GM21717 (cell line): ENCODE data around the gene ABCC1.
"Not testable (repeated sequence)": the region's sequence is repeated elsewhere in the genome, so short reads cannot be mapped to it uniquely, and the experiment has no call there.

Experiments used
- ATAC-seq: cut with Tn5 transposase; IDR thresholded peaks from one replicate; pipeline ENCODE4 v1.9.1; 2021; ENCODE audit warnings: mild to moderate bottlenecking, moderate library complexity; ENCODE audit not compliant: unreplicated experiment

The ABCC1 gene

DNA sequence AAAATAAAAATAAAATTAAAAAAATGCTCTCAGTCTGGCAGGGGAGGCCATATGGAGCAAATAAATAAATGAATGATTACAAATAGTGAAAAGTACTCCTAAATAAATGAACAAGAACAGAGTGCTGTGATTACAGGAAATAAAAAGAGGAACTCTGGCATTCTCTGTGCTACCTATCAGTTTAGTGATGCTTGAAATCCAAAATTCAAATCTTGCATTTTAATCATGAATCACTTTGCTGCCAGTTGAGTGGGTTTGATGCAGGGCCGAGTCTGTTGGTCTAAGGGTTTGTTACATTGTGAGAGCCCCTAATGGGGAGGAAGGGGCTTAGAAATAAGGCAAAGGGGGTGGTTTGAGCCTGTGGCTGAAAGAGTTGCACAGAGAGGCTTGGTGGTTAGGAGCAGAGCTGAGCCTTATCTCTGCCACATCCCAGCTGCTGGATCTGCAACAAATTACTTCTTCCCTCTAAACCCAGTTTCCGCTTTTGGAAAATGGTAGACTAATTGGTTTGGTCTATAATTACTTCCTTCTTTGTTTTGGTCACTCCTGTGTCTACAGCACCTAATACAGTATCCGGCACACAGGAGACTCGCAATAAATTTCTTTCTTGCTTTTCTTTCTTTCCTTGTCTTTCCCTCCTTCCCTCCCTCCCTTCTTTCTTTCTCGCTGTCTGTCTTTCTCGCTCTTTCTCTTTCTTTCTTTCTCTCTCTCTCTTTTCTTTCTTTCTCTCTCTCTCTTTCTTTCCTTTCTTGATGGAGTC, 6.3 kb upstream of the ABCC1 start:
- no peak for ATAC-seq

DNA sequence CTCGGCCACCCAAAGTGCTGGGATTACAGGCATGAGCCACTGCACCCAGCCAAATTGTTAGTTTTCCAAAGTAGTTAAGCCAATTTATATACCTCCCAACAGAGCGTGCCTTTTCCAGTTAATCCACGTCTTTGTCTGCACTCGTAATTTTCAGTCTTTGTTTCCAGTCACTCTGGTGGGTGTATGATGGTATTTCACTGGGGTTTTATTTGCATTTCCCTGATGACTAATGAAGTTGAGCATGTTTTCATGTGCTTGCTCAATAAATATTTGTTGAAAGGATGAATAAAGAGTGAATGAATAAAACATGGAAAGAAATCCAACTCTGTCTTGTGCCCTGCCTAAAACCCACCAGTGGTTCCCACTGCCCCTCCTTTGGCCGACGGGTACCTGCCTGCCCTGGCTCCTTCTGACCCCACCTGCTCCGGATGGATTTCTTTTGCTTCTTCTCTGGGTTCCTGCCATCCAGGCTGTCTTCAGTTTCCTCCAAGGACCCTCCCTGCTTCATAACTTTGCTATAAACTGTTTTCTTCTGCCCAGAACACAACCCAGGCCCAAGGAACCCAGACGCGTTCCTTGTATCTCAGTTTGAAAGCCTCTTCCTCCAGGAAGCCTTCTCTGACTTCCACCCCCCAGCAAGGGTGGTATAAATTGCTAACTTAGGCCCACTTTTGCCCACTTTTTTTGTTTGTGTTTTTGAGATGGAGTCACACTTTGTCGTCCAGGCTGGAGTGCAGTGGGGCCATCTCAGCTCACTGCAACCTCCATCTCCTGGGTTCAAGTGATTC, 3.0 kb upstream of the ABCC1 start:
- no peak for ATAC-seq

DNA sequence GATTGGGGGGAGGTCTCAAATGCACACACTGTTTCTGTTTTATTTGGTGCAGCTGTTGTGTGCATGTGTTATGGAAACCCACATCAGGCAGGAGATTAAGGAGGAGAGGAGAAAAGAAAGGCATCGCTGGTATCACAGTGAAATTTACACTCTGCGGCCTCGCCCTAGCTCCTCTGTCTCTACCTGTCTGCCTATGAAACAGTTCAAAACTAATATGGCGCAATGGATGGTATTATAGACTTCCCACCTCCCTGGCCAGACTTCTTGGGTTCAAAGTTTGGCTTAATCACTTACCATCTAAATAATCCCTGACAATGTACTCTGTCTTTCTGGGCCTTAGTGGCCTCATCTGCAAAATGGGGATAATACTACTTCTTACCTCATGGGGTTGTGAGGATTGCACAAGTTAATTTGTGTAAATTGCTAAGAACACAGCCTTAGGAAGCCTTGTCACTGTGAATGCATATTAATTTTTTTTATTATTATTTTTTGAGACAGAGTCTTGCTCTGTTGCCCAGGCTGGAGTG, 1.4 kb upstream of the ABCC1 start:
- ATAC-seq: no peak

DNA sequence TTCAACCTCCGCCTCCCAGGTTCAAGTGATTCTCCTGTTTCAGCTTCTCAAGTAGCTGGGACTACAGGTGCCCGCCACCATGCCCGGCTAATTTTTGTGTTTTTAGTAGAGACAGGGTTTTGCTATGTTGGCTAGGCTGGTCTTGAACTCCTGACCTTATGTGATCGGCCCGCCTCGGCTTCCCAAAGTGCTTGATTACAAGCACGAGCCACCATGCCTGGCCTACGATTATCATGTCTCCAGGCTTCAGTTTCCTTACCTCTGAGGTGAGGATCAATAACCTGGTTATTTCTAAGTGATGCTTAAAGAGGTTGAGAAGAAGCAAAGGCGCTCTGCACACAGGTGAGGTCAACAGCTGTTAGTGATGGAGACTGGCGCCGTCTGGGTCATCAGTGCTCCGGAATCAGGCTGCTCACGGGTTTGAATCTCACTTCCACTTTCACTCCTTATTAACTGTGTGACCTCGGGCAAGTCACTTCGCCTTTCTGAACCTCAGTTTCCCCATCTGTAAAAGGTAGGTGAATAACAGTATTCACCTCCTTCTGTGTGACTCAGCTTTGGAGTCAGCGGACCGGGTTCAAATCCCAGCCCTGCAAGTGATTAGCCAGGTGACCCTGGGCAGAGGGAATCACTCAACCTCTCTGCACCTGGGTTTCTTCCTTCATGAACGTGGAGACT, 745 bp upstream of the ABCC1 start:
- ATAC-seq: no peak

DNA sequence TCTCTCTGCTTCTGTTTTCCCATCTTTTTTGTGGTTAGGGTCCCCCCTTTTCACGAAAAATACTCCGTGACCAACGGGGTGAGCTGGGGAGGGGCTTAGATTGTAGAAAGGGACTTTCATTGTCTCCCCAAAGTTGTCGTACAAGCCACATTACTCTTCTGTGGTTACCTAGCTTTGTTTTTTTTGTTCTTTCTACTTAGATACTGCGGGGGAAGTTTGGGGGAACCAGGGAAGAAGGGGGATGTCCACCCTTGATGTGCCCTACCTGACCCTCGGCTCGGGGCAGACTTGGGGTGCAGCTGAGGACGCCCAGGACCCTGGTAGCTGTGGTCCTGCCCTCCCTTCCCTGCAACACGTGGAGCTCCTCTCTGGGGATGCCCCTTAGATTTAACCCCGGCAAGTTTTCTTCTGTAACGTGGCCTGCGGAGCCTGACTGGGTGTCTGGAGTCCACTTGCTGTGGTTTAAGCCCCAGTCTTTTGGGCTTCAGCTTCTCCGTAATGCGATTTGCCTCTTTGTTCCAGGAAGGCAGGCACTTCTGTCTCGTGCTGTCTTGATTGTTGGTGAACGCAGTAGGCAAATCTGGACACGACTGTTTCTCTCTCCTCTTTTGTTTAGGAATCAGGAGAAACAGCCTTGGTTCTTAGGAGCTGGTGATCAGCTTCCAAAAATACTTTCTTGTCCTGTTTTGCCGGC, 892 bp downstream of the ABCC1 start:
- no peak for ATAC-seq

DNA sequence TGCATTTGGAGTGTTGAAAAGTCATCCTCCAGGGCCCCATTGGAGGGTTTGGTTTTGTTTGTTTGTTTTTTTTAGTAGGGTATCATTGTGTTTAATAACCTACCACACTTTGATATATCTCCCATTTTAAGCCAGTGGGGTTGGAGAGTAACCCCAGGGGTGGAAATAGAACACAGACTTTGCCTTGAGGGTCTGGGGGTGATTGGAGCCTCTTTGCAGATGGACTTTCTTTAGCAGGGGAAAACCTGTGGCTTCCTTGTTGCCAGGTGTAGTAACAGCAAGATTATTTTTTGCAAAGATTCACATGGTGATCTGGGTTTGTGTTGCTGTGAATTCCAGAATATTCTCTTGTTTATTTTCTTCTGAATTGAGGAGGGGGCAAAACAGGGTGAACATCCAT, 1.5 kb downstream of the ABCC1 start:
- ATAC-seq: no peak

DNA sequence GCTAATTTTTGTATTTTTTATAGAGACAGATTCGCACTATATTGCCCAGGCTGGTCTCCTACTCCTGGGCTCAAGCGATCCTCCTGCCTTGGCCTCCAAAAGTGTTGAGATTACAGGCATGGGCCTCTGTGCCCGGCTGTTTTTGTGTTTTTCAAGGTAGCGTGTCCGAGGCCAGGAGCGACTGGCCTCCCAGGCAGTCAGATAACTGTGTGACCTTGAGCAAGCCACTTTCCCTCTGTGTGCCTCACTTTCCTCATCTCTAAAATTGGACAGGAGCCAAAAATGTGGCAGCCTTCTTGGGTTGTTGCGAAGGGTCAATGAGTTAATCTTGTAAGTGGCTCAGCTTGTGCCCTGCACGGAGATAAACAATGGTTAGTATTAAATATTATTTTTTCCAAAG, 2.4 kb downstream of the ABCC1 start:
- ATAC-seq: no peak

DNA sequence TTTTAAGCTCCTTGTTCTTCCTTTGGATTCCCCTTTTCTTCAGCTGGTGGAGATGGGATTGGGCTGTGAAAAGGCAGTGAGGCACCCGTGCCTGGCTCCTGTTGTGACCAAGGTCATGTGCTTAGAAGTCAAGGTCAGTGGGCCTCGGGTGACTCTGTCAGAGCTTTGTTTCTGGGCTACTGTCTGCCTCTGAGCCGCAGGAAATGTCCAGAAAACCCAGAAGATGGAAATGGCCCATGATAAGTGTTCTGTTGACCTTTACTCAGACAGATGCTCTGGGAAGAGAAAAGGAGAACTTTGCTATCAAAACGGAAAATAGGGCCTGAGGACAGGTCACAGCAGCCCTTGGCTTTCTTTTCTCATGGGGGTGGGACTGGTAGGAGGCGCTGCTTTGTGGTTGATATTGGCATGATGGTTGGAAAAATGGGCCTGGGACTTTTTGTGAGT, 2.9 kb downstream of the ABCC1 start:
- ATAC-seq: no peak

DNA sequence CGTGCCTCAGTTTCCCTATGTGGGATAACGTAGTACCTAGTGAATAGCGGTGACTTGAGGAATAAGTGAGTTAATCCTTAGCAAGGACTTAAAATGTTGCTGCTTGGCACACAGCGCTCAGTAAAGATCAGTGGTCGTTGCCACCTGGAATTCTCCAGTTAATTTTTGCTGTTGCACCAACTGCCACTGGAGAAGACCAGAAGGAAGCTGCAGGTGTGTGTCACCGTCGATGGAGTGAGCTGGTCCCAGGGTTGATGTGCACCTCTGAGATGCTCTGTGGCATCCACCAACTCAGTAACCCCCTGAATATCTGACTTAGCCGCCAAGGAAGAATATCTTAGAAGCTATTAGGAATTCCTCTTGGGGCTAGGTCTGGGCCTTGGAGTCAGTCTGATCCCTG, 4.1 kb downstream of the ABCC1 start:
- no peak for ATAC-seq

DNA sequence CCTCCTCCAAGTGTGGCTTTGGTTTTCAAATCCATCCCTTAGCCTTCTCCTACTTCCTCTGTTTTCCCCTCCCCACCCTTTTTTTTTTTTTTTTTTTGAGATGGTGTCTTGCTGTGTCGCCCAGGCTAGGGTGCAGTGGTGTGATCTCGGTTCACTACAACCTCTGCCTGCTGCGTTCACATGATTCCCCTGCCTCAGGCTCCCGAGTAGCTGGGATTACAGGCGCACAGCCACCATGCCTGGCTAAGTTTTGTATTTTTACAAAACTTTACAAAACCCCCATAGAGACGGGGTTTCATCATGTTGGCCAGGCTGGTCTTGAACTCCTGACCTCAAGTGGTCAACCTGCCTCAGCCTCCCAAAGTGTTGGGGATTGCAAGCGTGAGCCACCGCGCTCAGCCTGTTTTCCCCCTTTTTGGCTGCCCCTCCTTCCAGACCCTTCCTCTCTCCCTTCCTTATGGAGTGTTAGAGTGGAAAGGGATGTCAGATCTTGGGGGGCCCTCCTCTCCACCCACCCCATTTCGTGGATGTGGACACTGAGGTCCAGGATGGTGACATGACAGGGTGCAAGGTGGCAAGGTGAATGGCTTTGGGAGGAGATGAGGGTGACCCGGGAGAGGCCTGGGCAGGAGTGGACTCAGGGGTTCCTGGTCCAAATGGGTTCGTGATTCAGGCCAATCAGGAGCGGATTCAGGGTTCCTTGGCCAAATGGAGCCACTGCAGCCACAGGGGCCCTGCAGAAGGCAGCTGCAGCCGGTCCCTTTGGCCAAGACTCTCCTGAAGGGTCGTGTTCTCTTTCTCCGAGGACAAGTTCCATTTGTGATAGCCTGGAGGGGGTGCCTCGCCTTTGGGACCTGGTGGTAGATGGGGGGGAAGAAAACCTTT, 4.8 kb downstream of the ABCC1 start:
- no peak for ATAC-seq

DNA sequence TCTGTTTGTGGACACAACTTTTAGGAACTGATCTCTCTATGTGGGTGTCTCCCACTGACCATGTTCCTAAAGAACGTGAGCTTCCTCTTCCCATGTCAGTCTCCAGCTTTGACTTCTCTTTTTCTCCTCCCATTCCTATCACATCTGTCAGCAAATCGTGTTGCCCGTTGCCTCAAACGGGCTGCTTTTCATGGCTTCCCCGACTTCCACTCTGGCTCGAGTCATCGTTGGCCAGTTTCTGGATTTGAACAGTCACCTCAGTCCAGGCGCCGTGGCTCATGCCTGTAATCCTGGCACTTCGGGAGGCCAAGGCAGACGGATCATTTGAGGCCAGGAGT, 5.4 kb downstream of the ABCC1 start:
- ATAC-seq: no peak

DNA sequence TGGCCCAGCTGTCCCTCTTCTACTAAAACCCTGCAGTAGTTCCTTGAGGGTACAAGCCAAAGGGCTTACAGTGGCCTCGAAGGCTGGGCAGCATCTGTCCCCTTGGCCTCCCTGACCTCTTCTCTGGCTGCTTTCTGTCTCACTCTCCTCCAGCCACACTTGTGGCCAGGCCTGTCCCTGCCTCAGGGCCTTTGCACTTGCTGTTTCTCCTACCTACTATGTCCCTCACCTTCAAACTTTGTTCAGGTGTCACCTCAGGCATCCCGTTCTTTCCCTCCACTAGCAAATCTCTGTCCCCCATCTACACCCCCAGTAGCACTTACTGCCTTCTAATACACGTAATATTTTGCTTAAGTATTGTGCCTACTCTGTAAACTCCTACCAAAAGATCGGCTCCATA, 6.0 kb downstream of the ABCC1 start:
- ATAC-seq: no peak

DNA sequence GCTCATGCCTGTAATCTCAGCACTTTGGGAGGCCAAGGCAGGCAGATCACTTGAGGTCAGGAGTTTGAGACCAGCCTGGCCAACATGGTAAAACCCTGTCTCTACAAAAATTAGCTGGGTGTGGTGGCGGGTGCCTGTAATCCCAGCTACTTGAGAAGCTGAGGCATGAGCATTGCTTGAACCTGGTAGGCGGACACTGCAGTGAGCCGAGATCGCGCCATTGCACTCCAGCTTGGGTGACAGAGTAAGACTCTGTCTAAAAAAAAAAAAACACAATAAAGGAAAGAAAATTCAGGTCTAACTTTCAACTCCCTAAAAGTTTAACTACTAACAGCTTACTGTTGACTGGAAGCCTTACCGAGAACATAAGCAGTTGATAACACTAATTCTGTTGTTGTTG, 6.7 kb downstream of the ABCC1 start:
- ATAC-seq: not testable (repeated sequence)

DNA sequence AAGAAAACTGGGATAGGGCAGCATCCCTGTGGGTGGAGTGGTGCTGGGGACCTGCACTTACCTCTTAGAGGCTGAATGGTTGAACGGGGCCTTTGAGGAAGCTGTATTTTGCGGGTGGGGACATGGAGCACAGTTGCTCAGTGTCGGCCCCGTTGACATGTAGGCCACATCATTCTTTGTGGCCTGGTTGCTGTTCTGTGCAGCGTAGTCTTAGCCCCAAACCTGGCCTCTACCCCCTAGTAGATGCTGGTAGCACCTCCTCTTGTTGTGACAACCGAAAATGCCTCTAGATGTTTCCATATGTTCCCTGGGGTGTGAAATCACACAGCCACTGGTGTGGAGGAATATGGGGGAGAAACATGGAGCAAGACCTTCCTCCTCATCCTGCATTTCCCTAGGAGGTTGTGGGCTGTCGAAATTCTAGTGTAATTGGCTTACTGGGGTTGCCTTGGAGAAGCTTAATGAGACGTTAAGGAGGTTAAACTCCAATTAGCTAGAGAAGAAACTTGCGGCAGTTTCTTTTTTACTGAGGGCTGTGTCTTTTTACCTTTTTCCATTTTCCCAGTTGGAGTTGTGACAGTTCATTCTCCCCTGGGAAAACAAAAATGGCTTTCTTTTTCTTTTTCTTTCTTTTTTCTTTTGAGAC, 9.4 kb downstream of the ABCC1 start:
- no peak for ATAC-seq

DNA sequence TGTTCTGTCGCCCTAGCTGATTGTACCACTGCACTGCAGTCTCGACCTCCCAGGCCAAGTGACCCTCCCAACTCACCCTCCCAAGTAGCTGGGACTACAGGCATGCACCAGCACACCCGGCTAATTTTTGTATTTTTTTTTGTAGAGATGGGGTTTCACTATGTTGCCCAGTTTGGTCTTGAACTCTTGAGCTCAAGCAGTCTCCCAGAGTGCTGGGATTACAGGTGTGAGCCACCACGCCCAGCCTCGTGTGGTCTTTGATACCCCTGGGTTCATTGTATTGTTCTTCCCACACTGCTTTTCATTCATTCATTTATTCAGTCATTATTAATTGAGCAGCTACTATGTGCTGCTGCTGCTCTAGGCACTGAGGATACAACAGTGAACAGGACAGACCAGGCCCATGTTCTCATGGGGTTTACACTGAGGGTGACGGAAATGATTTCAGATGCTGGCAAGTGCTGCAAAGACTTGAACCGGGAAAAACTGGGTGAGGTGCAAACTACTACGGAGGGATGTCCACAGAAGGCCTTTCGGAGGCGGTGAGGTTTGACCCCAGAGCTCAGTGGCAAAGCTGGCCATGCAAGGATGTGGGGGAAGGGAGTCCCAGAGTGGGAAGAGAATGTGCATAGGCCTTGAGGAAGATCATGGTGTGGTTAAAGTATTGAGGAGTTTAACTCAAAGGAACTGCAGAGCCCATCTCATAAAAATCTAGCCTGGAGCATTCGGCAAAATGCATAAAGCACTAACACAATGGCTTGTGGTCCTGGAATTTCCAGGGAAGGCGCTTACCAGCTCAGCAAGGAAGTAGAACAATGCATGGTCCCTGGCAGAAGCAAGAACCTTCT, 10.9 kb downstream of the ABCC1 start:
- ATAC-seq: no peak

DNA sequence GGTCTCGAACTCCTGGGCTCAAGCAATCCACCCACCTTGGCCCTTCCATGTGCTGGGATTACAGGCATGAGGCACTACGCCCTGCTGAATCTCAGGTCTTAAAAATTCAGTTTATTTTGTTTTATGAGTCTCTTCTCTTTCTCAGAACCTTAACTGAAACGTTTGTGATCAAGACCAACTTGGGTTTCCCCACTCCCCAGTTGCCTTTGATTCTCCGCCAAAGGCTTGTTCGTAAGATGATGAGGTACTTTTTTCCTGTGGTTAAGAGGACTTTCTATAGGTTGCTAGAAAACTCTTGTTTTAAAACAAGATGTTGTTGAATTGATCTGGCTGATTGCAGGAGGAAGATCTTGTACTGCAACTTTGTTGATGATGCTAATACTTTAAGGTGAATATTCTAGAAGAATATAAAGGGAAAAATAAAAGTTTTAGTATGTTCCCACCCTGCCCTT, 11.7 kb downstream of the ABCC1 start:
- peak; percentile 61 for ATAC-seq

DNA sequence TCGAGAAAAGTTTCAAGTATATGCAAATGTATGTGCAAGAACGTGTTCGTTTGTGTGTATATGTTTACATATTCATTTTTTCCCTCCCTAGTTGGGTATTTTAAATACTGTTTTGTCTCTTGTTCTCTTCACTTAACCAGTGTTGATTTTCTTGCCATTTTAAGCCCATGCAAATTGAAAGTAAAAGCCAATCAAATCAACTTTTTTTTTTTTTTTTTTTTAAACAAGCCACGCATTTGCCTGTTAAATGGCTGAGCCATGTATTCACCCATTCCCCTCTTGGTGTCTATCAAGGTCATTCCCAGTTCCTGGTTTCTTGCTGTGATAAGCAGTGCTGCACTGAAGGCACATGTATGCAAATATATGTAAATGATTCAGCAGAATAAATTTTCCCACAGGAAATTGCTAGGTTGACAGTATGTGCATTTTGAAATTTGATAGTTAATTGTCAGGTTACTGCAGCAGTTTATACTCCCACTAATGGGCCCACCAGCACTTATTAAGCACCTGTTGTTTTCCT, 12.2 kb downstream of the ABCC1 start:
- peak; percentile 32 for ATAC-seq

DNA sequence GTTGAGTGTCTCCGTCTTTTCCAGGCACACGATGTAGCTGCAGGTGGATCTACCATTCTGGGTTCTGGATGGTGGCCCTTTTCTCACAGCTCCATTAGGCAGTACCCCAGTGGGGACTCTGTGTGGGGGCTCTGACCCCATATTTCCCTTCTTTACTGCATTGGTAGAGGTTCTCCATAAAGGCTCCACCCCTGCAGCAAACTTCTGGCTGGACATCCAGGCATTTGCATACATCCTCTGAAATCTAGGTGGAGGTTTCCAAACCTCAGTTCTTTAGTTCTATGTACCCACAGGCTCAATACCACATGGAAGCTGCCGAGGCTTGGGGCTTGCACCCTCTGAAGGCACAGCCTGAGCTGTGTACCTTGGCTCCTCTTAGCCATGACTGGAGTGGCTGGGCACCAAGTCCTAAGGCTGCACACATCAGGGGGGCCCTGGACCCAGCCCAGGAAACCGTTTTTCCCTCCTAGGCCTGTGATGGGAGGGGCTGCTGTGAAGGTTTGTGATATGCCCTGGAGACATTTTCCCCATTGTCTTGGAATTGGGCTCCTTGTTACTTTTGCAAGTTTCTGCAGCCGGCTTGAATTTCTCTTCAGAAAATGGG, 14.0 kb downstream of the ABCC1 start:
- no peak for ATAC-seq
